Endothelial cell of umbilical vein (primary cell): ENCODE measurements around the gene CFAP46. TPM values are rescaled to one million over a fixed set of nuclear protein-coding genes. Genes with fewer than 3 reads are reported as not detected.

Source experiments
- BruUV-seq: library from RNA; stranded (reverse); fragments of 400-500 nt; replicated peaks from 2 replicates; lab custom pipeline; 2021; lab: Mats Ljungman, UMichigan
- CTCF ChIA-PET: fragments of 300-600, 350-600 bp; sonication (Branson Sonifier 250); formaldehyde crosslinking; loops from one replicate; lab custom pipeline; 2021; ENCODE audit warnings: antibody characterized with exemption, inconsistent platforms; lab: Charles Lee
- POLR2A ChIA-PET: fragments of 300-600, 350-600 bp; sonication (Branson Sonifier 250); formaldehyde crosslinking; loops from one replicate; lab custom pipeline; 2021; ENCODE audit warnings: antibody characterized with exemption, inconsistent platforms; lab: Charles Lee
- DNase-seq: peaks from one replicate; pipeline ENCODE4 v3.0.0-alpha.2; 2011; ENCODE audit warnings: low read depth, low spot score
- FAIRE-seq: peaks from 2 replicates; lab custom pipeline; 2011; peaks lifted over from hg19 to GRCh38; lab: Jason Lieb, UNC
- H2AFZ ChIP-seq: 2 replicates; pipeline ENCODE4 v1.6.0; 2012; ENCODE audit warnings: low read depth, low read length, control low read depth, inconsistent platforms
- H3K27ac ChIP-seq: 2 replicates; pipeline ENCODE4 v1.5.1; 2011; ENCODE audit warnings: low read depth, mild to moderate bottlenecking, control low read depth, low read length, moderate library complexity; ENCODE audit not compliant: insufficient read depth
- H3K27me3 ChIP-seq, 2 experiments: 2 replicates each; pipeline versions ENCODE4 v1.6.0 to v1.6.1; 2011; ENCODE audit warnings: low read length in 2 of 2, mixed read lengths in 1 of 2; ENCODE audit not compliant: control insufficient read depth in 2 of 2, insufficient read depth in 2 of 2
- H3K36me3 ChIP-seq, 2 experiments: 2 replicates in 1 of 2; 3 replicates in 1 of 2; pipeline ENCODE4 v1.5.1; 2011; ENCODE audit warnings: low read length in 2 of 2, mild to moderate bottlenecking in 1 of 2, moderate library complexity in 1 of 2; ENCODE audit not compliant: control insufficient read depth in 2 of 2, insufficient read depth in 2 of 2; ENCODE audit errors: extremely low read depth in 1 of 2
- H3K4me1 ChIP-seq: 3 replicates; pipeline ENCODE4 v1.5.1; 2011; ENCODE audit warnings: mild to moderate bottlenecking, low read length; ENCODE audit not compliant: control insufficient read depth, insufficient read depth; ENCODE audit errors: extremely low read depth
- H3K4me2 ChIP-seq: 2 replicates; pipeline ENCODE4 v1.6.1; 2011; ENCODE audit warnings: low read length, control low read depth, mixed read lengths; ENCODE audit not compliant: insufficient read depth
- H3K4me3 ChIP-seq, 3 experiments: fragments of 200-600 bp in 1 of 3; sonication (generic), shearing (Covaris generic) in 1 of 3; replicated peaks in 1 of 3; 2 replicates each; pipeline ENCODE4 v1.5.1; 2011 to 2016; ENCODE audit warnings: control low read depth in 3 of 3, low read length in 3 of 3, mild to moderate bottlenecking in 2 of 3, inconsistent platforms in 1 of 3, low read depth in 1 of 3, moderate library complexity in 1 of 3; ENCODE audit not compliant: insufficient read depth in 1 of 3
- H3K79me2 ChIP-seq: 2 replicates; pipeline ENCODE4 v1.6.0; 2012; ENCODE audit warnings: low read length, inconsistent platforms; ENCODE audit not compliant: control insufficient read depth, insufficient read depth
- H3K9ac ChIP-seq: replicated peaks from 2 replicates; pipeline ENCODE3; 2011; ENCODE audit warnings: low read length, control low read depth; ENCODE audit not compliant: insufficient read depth; ENCODE audit errors: extremely low read depth
- H3K9me1 ChIP-seq: replicated peaks from 3 replicates; pipeline ENCODE4 v1.6.0; 2011; ENCODE audit warnings: mild to moderate bottlenecking, low read length; ENCODE audit not compliant: control insufficient read depth, insufficient read depth; ENCODE audit errors: extremely low read depth
- H3K9me3 ChIP-seq: replicated peaks from 2 replicates; pipeline ENCODE4 v1.5.1; 2012; ENCODE audit warnings: low read length, inconsistent platforms; ENCODE audit not compliant: control insufficient read depth, insufficient read depth
- H4K20me1 ChIP-seq: replicated peaks from 2 replicates; pipeline ENCODE3; 2011; ENCODE audit warnings: mild to moderate bottlenecking, low read length; ENCODE audit not compliant: control insufficient read depth, insufficient read depth; ENCODE audit errors: extremely low read depth
- CTCF ChIP-seq, 2 donors: IDR thresholded peaks; 1 replicate in 1 of 2; 2 replicates in 1 of 2; pipeline ENCODE4 v1.5.1; 2011; ENCODE audit warnings: low read length in 2 of 2, mild to moderate bottlenecking in 2 of 2, moderate library complexity in 2 of 2, control low read depth in 1 of 2, inconsistent platforms in 1 of 2, low read depth in 1 of 2; ENCODE audit not compliant: insufficient read depth in 1 of 2; ENCODE audit errors: extremely low read depth in 1 of 2
- EZH2 ChIP-seq: IDR thresholded peaks from 2 replicates; pipeline ENCODE4 v1.6.1; 2012; ENCODE audit warnings: borderline replicate concordance, low read depth, mild to moderate bottlenecking, moderate library complexity, low read length, inconsistent platforms; ENCODE audit not compliant: severe bottlenecking
- FOS ChIP-seq: IDR thresholded peaks from 2 replicates; pipeline ENCODE4 v1.6.1; 2011; ENCODE audit warnings: mild to moderate bottlenecking, low read length, moderate library complexity, borderline replicate concordance; ENCODE audit not compliant: insufficient read depth
- GATA2 ChIP-seq: IDR thresholded peaks from 2 replicates; pipeline ENCODE4 v1.7.0; 2011; ENCODE audit warnings: low read depth, mild to moderate bottlenecking, moderate library complexity, mixed read lengths, low read length; ENCODE audit not compliant: insufficient read length, insufficient read depth
- JUN ChIP-seq: IDR thresholded peaks from 2 replicates; pipeline ENCODE4 v1.6.1; 2011; ENCODE audit warnings: borderline replicate concordance, low read depth; ENCODE audit not compliant: insufficient read length, insufficient read depth
- MAX ChIP-seq: IDR thresholded peaks from 2 replicates; pipeline ENCODE4 v1.6.1; 2011; ENCODE audit not compliant: insufficient read depth, insufficient read length
- MYC ChIP-seq: IDR thresholded peaks from one replicate; pipeline ENCODE4 v1.6.1; 2011; ENCODE audit warnings: mild to moderate bottlenecking, low read depth, low read length
- POLR2A ChIP-seq: IDR thresholded peaks from 2 replicates; pipeline ENCODE4 v1.6.1; 2012; ENCODE audit warnings: low read depth, mild to moderate bottlenecking, control low read depth, low read length
- POLR2AphosphoS5 ChIP-seq: IDR thresholded peaks from 2 replicates; pipeline ENCODE4 v1.6.1; 2012; ENCODE audit warnings: low read depth, mild to moderate bottlenecking, control low read depth, low read length, moderate library complexity; ENCODE audit not compliant: insufficient read depth
- dilution Hi-C: fragments of 300-500 bp; cut with MboI; formaldehyde crosslinking; loops from one replicate; pipeline ENCODE4 v1.15.0; 2019; ENCODE audit warnings: low sequenced_read_pairs; ENCODE audit not compliant: extremely low pct_ligation_motif_present
- intact Hi-C: fragments of 100-400 bp; cut with micrococcal nuclease; formaldehyde crosslinking; loops from one replicate; pipeline ENCODE4 v1.10.0; 2022
- polyA plus RNA-seq, 4 experiments: library from polyadenylated mRNA; depleted of rRNA in 3 of 4; stranded (reverse) in 3 of 4; unstranded in 1 of 4; fragments of >200 nt; gene quantifications; 2 replicates each; pipeline versions ENCODE4 v1.2.1 to v1.2.3, GENCODE V29; 2011 to 2012; ENCODE audit warnings: missing spikeins in 1 of 4
- total RNA-seq: library from RNA; stranded (reverse); gene quantifications from 2 replicates; pipeline ENCODE4 v1.2.3, GENCODE V29; 2021

Gene CFAP46
- total and polyA plus RNA-seq, 2 donors (not counting 3 experiments of a cell fraction or from before 2014, with no cell fraction given) = 0.75 to 0.98 TPM

GRCh38 chr10:132981746-132982145 is 39.4 kb upstream of the CFAP46 start:
- dilution Hi-C loops = no loop called here
- Histone ChIP-seq H3K4me1 (no peaks in the 10 kb centered on the region), H3K4me2 (no peak overlapping the region), H3K4me3 (no peak overlapping the region), H3K9ac (no peak overlapping the region), H3K36me3 (no peaks in the 10 kb centered on the region), H3K9me3 (no peaks in the 10 kb centered on the region), H3K79me2 (no peaks in the 10 kb centered on the region), H3K9me1 (no peaks in the 10 kb centered on the region), H3K27ac (no peak overlapping the region), H4K20me1 (no peaks in the 10 kb centered on the region), H3K27me3 (no peaks in the 10 kb centered on the region), H2AFZ (no peak overlapping the region)
- FAIRE-seq (no peak), DNase-seq (no peak)
- no TSS peak for BruUV-seq
- POLR2A ChIA-PET = no interaction called here
- TF ChIP-seq POLR2AphosphoS5 (no peak), EZH2 (no peak), POLR2A (no peak), MAX (no peak), MYC (no peak), JUN (no peak), CTCF (IDR thresholded peaks at IDR 0.05; ENCODE audit: extremely low read depth in 1 of 2, insufficient read depth in 1 of 2, low read depth in 1 of 2, low read length in 2 of 2) (no peak), GATA2 (no peak), FOS (no peak)
- CTCF ChIA-PET = no interaction called here
- intact Hi-C loops = no loop called here
